DND-41 (cell line): ENCODE results near the gene MND1.

Experiments
- ATAC-seq: fragments of 200-7000 bp; cut with Tn5 transposase; 3 replicates; pipeline ENCODE4 v1.9.1; 2021; ENCODE audit warnings: low read depth; ENCODE audit not compliant: insufficient read depth
- DNase-seq: peaks from one replicate; pipeline ENCODE4 v3.0.0-alpha.2; 2020
- H2AFZ ChIP-seq: 2 replicates; pipeline ENCODE4 v1.6.0; 2012; ENCODE audit warnings: low read depth, low read length
- H3K27ac ChIP-seq: 2 replicates; pipeline ENCODE4 v1.5.1; 2012; ENCODE audit warnings: low read length, inconsistent platforms
- H3K27me3 ChIP-seq: fragments of 200-600 bp; sonication (generic); 2 replicates; pipeline ENCODE4 v1.6.0; 2012; ENCODE audit warnings: low read length, mild to moderate bottlenecking, inconsistent platforms; ENCODE audit not compliant: insufficient read depth, poor library complexity
- H3K36me3 ChIP-seq: 2 replicates; pipeline ENCODE4 v1.5.1; 2012; ENCODE audit warnings: low read length, inconsistent platforms; ENCODE audit not compliant: insufficient read depth
- H3K4me1 ChIP-seq: 2 replicates; pipeline ENCODE4 v1.5.1; 2012; ENCODE audit warnings: mild to moderate bottlenecking, low read length; ENCODE audit not compliant: insufficient read depth
- H3K4me2 ChIP-seq: 2 replicates; pipeline ENCODE4 v1.6.0; 2012; ENCODE audit warnings: mild to moderate bottlenecking, moderate library complexity, low read length, inconsistent platforms; ENCODE audit not compliant: insufficient read depth
- H3K4me3 ChIP-seq, 2 experiments: fragments of 200-600 bp in 1 of 2; shearing (Covaris generic) in 1 of 2; 2 replicates each; pipeline ENCODE4 v1.5.1; 2012 to 2016; ENCODE audit warnings: inconsistent platforms in 2 of 2, low read length in 2 of 2, mild to moderate bottlenecking in 2 of 2, low read depth in 1 of 2, moderate library complexity in 1 of 2
- H3K79me2 ChIP-seq: 2 replicates; pipeline ENCODE4 v1.6.0; 2012; ENCODE audit warnings: low read length, inconsistent platforms; ENCODE audit not compliant: insufficient read depth
- H3K9ac ChIP-seq: 2 replicates; pipeline ENCODE4 v1.6.0; 2012; ENCODE audit warnings: low read depth, mild to moderate bottlenecking, inconsistent platforms, low read length, moderate library complexity
- H3K9me3 ChIP-seq: 2 replicates; pipeline ENCODE4 v1.5.1; 2012; ENCODE audit warnings: low read length, moderate library complexity, mild to moderate bottlenecking, inconsistent platforms; ENCODE audit not compliant: insufficient read depth, severe bottlenecking
- H4K20me1 ChIP-seq: 2 replicates; pipeline ENCODE4 v1.6.0; 2012; ENCODE audit warnings: low read length; ENCODE audit not compliant: insufficient read depth
- EZH2 ChIP-seq: IDR thresholded peaks from 3 replicates; pipeline ENCODE4 v1.6.1; 2012; ENCODE audit warnings: borderline replicate concordance, low read depth, mild to moderate bottlenecking, moderate library complexity, low read length, inconsistent platforms; ENCODE audit not compliant: severe bottlenecking
- TF ChIP-seq, protein P1 (sequence below): IDR thresholded peaks from 2 replicates; pipeline ENCODE4 v1.5.1; 2012; ENCODE audit warnings: borderline replicate concordance, low read length, moderate library complexity, mild to moderate bottlenecking; ENCODE audit not compliant: poor library complexity, severe bottlenecking; ENCODE audit errors: extremely low read depth

Gene MND1

DNA sequence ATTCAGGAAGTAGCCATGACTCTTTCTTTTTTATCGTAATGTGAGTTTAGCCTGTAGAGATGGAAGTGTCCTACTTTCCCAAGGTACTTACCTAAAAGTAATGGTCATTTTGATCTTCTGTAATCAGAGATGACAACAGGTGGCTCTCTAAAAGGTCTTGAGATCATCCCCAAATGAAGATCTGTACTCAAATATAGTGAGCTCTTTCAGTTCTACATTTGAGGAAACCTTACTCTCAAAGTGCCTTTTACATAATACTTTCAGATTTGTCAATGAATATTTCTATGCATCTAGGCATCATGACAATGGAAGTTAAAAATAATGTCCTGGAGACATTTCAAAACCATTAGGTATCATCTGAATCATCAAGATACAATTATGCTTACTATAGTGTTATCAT, 17.2 kb upstream of the MND1 start:
- no peak overlapping the region for H3K4me2 ChIP-seq
- H3K36me3 ChIP-seq, result no peaks in the 10 kb centered on the region
- no peaks in the 10 kb centered on the region for H3K79me2 ChIP-seq
- H3K9me3 ChIP-seq, result no peaks in the 10 kb centered on the region
- ATAC-seq (no peak), DNase-seq (no peak)
- H3K27ac ChIP-seq, result no peak overlapping the region
- no peaks in the 10 kb centered on the region for H4K20me1 ChIP-seq
- H3K27me3 ChIP-seq, result no peaks in the 10 kb centered on the region
- no peak overlapping the region for H3K9ac ChIP-seq
- no peak overlapping the region for H3K4me3 ChIP-seq
- H3K4me1 ChIP-seq, result no peaks in the 10 kb centered on the region
- TF ChIP-seq, protein P1, sequence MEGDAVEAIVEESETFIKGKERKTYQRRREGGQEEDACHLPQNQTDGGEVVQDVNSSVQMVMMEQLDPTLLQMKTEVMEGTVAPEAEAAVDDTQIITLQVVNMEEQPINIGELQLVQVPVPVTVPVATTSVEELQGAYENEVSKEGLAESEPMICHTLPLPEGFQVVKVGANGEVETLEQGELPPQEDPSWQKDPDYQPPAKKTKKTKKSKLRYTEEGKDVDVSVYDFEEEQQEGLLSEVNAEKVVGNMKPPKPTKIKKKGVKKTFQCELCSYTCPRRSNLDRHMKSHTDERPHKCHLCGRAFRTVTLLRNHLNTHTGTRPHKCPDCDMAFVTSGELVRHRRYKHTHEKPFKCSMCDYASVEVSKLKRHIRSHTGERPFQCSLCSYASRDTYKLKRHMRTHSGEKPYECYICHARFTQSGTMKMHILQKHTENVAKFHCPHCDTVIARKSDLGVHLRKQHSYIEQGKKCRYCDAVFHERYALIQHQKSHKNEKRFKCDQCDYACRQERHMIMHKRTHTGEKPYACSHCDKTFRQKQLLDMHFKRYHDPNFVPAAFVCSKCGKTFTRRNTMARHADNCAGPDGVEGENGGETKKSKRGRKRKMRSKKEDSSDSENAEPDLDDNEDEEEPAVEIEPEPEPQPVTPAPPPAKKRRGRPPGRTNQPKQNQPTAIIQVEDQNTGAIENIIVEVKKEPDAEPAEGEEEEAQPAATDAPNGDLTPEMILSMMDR, result no peak
- no peak for TF ChIP-seq EZH2
- H2AFZ ChIP-seq, result no peak overlapping the region

DNA sequence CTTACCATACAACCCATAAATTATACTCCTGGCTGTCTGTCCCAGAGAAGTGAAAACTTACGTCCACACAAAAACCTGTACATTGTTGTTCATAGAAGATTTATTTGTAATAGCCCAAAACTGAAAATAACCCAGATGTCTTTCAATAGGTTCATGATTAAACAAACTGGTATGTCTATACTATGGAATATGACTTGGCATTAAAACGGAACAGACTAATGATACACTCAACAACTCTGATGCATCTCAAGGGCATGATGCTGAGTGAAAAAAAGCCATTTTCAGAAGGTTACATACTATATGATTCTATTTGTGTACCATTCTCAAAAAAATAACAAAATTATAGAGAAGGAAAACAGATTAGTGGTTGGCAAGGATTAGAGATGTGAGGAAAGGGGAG, 11.6 kb upstream of the MND1 start:
- no peak for DNase-seq
- TF ChIP-seq EZH2, result no peak
- TF ChIP-seq, protein P1, result no peak
- H3K36me3 ChIP-seq, result no peaks in the 10 kb centered on the region; the same call in 1 of the 2 replicates
- no peak overlapping the region for H3K9ac ChIP-seq
- peaks cover under 1% of the 10 kb centered on the region; the same call in 1 of the 2 replicates for H3K4me1 ChIP-seq
- H2AFZ ChIP-seq, result no peak overlapping the region
- H3K27ac ChIP-seq, result no peak overlapping the region
- no peak overlapping the region for H3K4me2 ChIP-seq
- peaks cover under 1% of the 10 kb centered on the region; the same call in 1 of the 2 replicates for H3K79me2 ChIP-seq
- no peak overlapping the region for H3K4me3 ChIP-seq
- no peak for ATAC-seq
- no peaks in the 10 kb centered on the region for H3K27me3 ChIP-seq
- H4K20me1 ChIP-seq, result no peaks in the 10 kb centered on the region
- H3K9me3 ChIP-seq, result no peaks in the 10 kb centered on the region

DNA sequence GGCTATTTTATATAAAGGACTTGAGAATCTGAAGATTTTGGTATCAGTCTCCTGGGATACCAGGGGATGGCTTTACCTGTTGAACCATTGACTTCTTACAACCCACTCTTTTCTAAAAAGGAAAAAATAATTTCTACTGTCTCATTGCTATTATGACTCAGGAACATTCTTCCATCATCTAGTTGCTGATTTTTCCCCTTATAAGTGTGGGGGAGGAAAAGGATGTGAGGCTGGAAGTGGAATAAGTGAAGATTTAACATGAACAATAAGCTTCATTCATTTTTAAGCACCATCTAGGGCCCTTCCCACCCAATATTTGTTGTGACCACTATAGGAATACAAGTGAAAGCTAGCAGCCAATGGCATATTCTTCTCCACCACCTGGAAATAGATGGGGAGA, 10.6 kb upstream of the MND1 start:
- Histone ChIP-seq H3K4me3 (no peak overlapping the region), H3K4me2 (no peak overlapping the region), H3K9me3 (no peaks in the 10 kb centered on the region), H3K4me1 (peaks cover 10% of the 10 kb centered on the region; the same call in 1 of the 2 replicates), H3K27me3 (no peaks in the 10 kb centered on the region), H3K27ac (peak overlapping the region; percentile 11; the same call in 1 of the 2 replicates), H2AFZ (no peak overlapping the region), H3K79me2 (peaks cover 4% of the 10 kb centered on the region; the same call in 1 of the 2 replicates), H3K36me3 (no peaks in the 10 kb centered on the region; the same call in 1 of the 2 replicates), H4K20me1 (no peaks in the 10 kb centered on the region), H3K9ac (no peak overlapping the region)
- ATAC-seq, result no peak
- TF ChIP-seq EZH2, result no peak
- TF ChIP-seq, protein P1, result no peak
- no peak for DNase-seq

DNA sequence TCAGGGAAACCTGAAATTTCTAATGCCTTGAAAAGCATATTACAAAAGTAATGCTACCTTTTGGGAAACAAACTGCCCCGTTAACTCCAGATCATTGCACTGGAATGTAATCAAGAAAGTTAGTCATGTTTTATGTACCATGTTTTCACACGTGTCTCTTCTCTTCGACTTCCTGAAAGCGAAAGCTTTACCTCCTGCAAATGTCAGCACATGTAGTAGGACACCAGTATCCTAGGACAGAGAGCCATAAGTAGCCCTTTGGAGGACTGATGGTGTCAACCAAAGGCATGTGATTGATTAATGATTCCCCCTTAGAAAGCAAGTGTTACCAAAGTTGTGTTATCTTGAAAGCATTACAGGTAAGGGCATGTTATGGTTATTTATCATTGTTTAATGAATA, 8.8 kb upstream of the MND1 start:
- Histone ChIP-seq H3K36me3 (no peaks in the 10 kb centered on the region; the same call in 1 of the 2 replicates), H3K4me3 (no peak overlapping the region), H3K9ac (no peak overlapping the region), H4K20me1 (no peaks in the 10 kb centered on the region), H3K4me2 (no peak overlapping the region), H3K27me3 (no peaks in the 10 kb centered on the region), H2AFZ (no peak overlapping the region), H3K9me3 (no peaks in the 10 kb centered on the region), H3K27ac (0 out of 2 replicates have a peak overlapping the region, but pooled peaks have one; percentile 21), H3K79me2 (peaks cover 20% of the 10 kb centered on the region), H3K4me1 (peaks cover 18% of the 10 kb centered on the region; the same call in 1 of the 2 replicates)
- ATAC-seq (no peak), DNase-seq (no peak)
- TF ChIP-seq EZH2, result no peak
- TF ChIP-seq, protein P1, result no peak
